GM21381 (cell line): ENCODE results near the gene ZCCHC12.
"Not testable (repeated sequence)": the region's sequence is repeated elsewhere in the genome, so short reads cannot be mapped to it uniquely, and the experiment has no call there.

Experiments used
- ATAC-seq: cut with Tn5 transposase; IDR thresholded peaks from one replicate; pipeline ENCODE4 v1.9.1; 2021; ENCODE audit warnings: mild to moderate bottlenecking, moderate library complexity; ENCODE audit not compliant: unreplicated experiment

Gene ZCCHC12

DNA sequence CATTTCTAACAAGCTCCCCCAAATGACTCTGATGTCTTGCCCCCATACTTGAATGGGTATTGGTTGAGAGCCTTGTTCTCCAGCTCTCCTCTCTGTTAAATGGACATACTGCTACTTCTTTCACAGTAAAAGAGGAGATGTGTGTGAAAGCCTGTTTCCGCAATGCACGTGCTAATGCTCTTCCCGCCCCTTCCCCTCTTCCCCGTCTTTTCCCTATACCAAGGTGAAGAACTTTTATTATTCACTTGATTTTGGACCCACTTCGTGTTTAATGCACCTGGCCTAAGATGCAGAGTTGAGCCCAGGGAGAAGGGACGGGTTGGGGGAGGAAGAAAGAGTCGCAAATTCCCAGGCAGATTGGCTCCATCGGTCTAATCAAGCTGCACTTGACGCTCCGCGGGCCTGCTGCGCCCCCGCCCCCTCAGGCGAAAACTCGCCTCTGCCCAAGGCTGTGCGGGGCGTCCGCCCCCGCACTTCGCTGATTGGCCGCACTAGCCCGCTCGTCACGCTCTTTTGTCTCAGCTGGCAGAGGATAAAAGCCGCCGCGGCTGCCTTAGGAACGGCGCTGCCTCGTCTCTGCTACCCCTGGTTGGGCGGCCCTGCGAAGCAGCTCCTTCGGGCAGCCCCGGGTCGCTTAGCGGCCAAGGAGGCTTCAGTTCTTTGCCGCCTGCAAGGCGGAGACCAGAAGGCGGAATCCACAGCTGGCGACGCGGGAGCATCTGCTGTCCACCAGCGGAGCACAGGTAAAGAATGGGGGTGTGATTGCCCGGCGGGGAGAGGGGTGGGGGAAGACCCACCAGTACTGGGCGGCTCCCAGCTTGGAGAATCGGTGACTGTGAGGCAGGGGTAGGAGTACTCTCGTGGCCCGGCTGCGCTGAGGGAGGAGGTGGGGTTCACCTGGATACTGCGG is at the start of gene ZCCHC12:
ZCCHC12 (plus strand) TSS at position 562 of the 910 bp plus-strand sequence. CDS start 1,421 bp downstream, outside the sequence.
- no peak for ATAC-seq

DNA sequence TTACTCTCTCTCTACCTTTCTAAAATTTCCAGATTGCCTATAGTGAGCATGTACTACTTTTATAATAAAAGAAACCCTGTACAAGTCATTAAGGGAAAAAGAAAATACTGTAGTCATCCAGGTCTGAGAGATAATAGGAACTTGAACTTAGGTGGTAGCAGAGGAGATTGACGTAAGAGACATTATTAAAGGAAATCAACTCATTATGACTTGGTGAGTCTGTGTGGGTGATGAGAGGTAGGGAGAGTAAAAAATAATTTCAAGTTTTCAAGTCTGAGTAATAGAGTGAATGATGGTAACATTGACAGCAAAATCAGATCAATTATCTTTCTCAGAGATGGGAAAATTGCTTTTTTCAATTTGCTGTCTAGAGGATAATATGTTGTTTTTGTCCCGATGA is 44.0 kb upstream of the ZCCHC12 start:
- no peak for ATAC-seq

DNA sequence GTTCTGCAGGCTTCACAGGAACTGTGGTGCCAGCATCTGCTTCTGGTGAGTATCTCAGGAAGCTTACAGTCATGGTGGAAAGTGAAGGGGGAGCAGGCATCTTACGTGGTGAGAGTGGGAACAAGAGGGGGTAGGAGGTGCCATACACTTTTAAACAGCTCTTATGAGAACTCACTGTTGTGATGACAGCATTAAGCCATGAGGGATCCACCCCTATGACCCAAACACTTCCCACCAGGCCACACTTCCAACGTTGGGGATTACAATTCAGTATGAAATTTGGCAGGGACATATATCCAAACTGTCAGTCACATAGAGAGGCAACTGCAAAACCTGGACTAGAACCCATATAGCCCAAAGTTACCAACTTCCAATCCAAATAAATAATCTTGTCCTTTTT is 43.1 kb upstream of the ZCCHC12 start:
- no peak for ATAC-seq

DNA sequence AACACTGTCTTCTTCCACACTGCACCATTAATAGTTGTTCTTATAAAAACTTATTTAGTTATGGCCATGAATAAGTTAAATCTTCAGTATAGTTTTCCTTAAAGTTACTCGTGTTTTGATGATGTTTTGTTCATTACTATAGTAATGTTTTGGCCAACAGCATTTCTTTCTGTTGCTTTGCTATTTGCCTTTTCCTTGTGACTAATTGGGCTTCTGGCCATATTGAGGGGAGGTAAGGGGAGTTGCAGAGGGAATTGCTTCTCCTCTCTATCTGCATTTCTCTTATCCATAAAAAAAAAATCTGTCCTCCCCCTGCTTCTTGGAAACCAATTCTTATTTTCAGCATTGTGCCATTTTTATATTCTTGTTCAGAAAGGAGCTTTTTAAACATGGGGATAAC is 42.7 kb upstream of the ZCCHC12 start:
- no peak for ATAC-seq

DNA sequence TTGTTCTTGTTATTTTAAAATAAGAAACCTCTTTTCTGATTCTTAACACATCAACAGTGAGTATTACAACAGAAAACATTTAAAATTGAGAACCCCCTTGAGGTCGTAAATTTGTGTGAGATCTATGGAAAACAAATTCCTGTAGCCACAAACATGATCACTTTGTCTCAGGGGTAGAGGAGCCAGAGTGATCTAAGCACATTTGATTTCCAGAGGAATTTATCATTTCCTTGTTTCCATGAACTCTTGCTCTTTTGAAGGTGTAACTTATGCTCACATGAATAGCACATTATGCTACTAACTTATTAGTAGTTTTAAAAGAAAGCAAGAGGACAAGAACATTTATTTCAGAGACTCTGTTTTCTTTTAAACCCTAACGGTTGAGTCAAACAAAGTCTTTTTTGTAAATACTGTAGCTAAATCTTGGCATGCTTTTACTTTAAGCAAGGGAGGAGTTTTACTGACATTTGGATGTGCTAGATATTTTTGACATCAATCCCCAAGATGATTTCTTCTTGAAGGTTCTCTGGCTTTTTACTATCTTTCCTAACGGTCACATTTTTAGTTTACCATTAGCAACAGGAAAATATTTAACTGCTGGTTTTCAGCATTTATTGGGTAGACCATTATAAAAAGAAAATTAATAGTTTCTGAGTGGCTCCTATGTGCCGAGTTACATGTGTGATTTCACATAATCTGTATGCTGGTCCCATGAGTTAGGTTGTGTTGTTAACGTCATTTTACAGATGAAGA is 27.9 kb upstream of the ZCCHC12 start:
- ATAC-seq = no peak

DNA sequence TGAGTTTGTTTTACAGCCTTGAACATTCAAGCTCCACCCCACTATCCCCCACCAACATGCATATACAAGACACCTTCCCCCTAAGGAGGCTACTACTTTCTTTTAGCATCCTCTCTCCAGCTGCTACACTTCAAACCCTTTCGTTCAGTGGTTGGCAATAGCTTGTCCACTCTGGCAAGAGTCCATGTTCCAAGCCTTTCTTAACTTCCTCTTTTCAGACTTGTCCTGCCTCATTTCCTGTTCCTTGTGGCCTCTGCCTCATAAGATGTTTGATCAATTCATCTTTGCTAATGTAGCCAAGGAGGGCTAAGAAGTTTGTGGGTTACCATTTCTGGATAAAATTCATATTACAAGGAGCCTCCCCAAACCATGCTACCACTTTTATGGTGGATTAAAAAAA is 20.8 kb upstream of the ZCCHC12 start:
- ATAC-seq = no peak

DNA sequence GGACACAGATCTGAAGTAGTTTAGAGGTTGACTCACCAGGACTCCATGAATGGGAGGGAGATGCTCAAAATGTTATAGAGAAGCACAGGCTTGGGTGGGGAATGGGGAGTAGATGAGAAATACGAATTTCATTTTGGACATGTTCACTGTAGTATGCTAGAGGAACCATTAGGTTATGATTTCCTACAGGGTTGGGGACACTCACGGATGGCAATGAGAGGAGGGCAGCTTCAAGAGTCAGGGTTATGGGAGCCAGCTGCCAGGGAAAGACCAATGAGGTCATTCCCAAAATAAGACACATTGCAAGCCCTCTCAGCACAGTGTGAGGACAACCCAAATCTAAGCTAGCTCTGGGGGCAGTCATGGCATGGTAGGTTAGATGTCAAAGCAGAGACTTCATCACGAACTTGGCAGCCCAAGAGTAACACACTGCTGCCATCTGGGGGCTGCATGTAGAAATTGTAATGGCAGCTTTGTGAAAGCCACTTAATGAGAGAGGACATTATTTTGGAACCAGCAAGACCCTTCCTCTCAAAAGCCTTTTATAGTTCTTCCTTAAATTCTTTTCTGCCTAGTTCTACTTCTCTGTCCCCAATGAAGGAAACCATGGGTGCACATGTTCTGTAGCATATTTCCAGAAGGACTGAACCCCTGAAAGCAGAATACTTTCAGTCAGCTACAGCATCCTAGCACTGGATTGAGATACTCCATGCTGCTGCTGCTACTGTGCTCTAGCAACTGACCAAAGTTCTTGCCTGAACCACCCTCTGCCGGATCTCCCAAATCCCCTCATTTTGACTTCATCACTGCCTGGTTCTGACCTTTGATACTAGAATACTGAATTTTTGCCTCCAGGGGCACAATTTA is 16.2 kb upstream of the ZCCHC12 start:
- ATAC-seq = no peak

DNA sequence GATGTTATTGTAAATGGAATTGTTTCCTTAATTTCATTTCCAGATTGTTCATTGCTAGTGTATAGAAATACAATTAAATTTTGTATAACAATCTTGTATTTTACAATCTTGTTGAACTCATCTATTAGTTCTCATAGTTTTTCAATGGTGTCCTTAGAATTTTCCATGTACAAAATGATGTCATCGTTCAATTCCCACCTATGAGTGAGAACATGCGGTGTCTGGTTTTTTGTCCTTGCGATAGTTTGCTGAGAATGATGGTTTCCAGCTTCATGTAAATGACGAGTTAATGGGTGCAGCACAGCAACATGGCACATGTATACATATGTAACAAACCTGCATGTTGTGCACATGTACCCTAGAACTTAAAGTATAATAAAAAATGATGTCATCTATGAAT is 6.4 kb upstream of the ZCCHC12 start:
- ATAC-seq = not testable (repeated sequence)

DNA sequence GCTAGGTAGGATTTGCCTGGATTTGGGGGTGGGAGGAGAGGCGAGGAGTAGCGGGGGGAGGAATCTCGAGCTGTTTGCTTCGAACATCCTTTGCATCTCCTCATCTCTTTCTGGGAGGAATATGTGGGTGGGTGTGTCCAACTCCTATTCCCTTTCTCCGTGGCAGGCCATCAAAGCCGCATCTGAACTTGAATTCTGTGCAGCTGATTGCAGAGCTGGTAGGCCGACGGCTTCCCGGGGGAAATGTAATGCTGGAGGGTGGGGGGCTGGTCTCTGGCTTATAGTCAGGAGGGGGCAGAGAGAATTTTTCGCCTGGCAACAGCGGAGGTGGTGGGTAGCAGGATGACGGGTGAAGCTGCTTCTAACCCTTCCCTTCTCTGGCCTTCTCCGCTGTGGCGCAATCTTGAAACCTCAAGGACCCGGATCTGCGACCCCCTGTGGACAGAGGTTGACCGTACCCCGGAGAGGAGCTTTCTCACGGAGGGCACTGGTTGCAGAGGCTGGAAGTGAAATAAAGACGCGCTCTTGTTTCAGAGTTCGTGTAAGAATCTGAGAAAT is 628 bp downstream of the ZCCHC12 start:
- ATAC-seq = no peak

DNA sequence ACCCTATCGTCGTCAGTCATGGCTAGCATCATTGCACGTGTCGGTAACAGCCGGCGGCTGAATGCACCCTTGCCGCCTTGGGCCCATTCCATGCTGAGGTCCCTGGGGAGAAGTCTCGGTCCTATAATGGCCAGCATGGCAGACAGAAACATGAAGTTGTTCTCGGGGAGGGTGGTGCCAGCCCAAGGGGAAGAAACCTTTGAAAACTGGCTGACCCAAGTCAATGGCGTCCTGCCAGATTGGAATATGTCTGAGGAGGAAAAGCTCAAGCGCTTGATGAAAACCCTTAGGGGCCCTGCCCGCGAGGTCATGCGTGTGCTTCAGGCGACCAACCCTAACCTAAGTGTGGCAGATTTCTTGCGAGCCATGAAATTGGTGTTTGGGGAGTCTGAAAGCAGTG is 1.6 kb downstream of the ZCCHC12 start:
- no peak for ATAC-seq

DNA sequence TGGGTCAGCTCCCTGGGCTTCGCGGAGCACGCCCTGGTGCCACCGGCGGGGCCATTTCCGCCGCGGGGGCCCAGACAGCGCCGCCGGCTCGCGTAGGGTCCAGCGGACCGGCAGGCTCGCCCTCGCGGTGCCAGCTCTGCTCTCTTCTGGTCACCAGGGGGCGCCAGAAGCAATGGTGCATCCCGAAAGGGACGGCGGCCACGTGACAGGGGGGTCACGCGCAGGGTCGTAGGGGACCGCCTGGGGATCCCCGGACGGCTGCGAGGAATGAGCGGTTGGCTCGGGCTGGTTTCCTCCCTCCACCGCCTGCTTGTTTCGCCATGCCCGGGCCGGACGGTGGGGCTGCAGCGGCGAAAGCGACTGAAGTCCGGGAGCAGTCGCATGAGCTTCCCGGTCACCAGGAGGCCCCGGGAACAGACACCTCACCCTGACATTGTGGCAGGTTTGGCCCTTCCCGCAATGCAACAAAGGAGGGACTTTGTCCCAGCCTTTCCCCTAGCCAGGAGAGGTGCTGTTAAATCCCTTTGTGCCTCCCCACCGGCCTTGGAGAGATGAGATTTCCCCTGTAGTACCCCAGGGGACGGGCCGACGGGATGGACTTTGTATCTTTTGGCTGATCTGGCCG is 15.8 kb downstream of the ZCCHC12 start:
- ATAC-seq = no peak

DNA sequence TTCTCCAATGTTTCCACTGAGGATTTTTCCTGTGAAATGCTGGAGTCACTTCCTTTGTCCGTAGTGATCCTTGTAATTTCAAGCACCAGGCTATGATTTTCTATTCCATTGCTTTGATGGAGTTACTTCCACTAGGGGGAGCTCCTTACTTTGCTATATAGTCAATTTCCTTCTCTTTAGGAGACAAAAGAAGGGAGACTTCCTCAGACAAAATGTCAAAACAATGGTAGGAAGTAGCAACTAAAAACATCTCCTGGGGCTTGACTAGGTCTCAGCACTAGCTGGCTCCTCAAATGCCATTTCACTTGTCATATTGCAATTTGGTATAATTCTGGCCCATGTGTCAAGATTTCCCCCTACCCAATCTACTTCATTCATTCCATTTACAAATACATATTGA is 24.1 kb downstream of the ZCCHC12 start:
- ATAC-seq = no peak

DNA sequence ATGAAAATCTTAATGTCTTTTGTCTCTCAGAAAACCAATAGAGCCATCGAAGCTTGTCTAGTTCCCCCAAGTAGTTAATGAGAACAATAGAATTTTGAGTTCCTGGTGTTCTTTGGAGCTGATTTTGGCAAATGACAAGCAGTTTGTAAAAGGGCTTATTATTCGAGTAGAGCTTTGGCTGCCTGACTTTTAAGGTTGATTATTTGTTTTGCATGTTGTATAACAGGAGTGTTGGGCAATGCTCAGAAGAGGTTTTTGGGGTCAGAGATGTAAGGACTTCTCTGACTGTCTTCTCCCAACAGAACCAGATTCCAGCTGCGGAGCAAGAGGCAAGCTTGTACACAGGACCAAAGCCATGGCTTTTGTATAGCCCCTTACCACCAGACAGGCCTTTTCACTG is 30.0 kb downstream of the ZCCHC12 start:
- no peak for ATAC-seq

DNA sequence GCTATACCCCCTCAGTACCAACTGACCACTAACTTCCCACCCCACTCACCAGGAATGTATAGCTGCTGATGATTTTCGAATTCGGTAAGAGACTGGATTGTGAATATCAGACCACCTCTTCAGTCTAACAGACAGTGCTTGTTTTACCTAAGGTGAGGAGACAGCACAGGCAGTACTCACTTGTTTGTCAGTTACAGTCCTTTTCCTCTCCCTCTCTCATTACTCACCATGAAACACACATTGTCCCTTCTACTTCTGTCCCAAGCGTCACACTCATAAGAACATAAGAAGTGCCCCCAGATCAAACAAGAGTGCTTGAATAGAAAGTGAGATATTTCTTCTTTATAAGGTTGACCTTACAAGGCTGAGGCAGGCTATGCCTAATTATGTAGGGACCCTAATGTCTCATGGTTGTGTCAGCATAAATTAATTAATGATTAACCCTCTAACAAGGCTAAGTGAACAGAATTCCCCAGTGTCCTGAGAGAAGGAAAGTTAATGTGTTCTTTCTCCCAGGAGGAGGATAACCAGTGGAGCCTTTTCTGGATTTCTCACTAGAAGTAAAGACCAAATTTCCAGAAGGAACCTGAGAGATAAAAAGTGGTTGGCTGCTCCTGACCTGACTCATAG is 32.2 kb downstream of the ZCCHC12 start:
- no peak for ATAC-seq

DNA sequence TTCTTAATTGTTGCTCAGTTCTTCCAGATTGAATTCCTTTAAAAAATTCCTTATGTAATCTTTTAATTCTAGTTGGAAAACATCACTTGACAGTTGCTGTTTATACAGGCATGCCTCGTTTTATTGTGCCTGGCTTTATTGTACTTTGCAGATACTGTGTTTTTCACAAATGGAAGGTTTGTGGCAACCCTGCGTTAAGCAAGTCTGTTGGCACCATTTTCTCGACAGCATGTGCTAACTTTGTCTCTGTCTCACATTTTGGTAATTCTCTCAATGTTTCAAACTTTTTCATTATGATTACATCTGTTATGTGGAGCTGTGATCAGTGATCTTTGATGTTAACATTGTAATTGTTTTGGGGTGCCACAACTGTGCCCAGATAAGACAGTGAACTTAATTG is 33.4 kb downstream of the ZCCHC12 start:
- no peak for ATAC-seq

DNA sequence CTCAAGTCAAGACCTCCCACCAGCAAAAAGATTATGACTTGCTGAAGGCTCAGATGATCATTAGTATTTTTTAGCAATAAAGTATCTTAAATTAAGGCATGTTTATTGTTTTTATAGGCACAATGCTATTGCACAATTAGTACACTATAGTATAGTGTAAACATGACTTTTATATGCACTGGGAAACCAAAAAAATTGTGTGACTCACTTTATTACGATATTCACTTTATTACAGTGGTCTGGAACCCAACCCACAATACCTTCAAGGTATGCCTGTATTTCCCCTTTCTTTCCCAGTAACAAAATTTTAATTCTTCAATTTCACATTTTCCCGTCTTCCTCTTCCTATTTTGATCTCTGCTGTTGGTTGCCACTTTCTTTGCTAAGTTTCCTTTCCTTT is 37.7 kb downstream of the ZCCHC12 start:
- no peak for ATAC-seq

DNA sequence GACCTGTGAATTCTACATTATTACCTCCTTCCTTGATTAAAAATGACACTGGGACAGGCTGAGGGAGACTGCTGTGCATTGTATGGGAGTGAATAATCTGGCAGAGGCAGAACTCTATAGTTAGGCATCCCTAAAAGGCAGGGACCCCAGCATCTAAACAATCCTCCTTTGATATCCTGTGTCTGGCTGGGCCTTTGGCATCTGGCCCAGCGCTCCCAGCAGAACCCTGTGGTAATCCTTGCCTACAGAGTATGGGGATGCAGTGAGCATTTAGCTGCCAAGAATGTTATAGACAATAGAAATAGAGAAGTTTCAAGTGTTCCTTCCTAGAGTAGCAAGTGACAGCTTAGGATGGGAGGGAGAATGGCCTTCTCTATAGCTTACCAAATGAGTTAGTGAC is 38.5 kb downstream of the ZCCHC12 start:
- no peak for ATAC-seq

DNA sequence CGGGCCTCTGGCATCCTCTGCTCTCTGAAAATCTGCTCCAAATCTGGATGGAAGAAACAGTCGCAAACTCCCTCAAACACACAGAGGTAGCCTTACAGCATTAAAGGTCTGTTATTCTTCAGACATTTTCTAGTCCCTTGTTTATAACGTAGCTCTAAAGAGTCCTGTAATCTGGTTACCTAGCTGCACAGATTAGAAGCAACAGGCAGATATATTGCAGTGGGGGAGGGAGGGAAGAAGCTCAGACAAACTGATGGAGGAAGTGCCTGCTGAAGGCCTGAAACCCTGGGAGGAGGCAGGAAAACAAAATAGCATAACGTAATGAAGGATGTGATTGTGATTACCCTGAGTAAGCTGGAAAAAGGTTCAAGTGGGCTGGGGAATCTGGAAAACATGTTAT is 39.4 kb downstream of the ZCCHC12 start:
- ATAC-seq = no peak

DNA sequence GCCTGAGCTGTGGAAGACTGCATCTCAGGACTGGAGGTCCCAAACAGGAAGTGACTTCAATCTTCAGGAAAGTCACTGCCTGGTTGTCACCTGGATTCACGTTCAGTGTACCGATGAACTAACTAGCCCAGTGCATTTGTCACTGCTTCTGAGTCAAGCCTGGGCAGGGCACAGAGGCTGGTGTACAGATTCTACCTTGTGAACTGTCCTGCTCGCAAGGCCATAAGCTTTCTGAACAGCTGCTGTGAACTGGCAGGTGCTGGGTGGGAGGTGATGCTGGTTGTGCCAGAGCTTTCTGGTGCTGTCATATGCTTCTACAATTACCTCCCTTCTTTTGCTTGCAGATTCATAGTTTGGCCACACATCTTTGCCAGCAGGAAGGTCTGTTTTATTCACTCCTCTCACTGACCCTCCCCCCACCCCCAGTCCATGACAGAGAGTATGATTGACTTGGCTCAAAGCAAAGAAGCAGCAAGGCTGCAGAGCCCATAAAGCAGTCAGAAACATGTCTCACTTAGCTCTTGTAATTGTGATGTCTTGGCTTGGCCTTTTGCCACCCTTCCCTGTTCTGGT is 40.5 kb downstream of the ZCCHC12 start:
- no peak for ATAC-seq

DNA sequence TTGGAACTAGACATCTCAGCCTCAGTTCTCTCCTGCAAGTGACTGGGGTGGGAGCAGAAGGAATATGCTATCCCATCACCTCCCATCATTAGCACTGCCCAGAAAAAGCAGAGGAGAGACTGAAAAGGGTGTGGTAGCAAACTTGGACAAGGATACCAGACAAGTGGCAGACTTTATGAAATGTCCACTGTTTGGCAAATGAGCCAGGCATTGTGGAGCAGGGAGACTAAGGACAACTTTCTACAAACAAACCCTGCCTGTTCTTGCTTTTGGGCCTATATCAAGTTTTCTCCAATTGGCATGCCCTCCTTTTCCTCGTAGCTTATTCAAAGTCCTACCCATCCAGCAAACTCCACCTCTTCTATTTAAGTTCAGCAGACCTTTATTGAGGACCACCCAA is 41.6 kb downstream of the ZCCHC12 start:
- no peak for ATAC-seq
